PFSK-1 (cell line): ENCODE measurements around the gene NDST1.

Source experiments
- FOXP2 ChIP-seq: optimal IDR thresholded peaks from 2 replicates; pipeline ENCODE3; 2011; ENCODE audit warnings: borderline replicate concordance, control low read depth, inconsistent platforms; ENCODE audit not compliant: insufficient read depth; ENCODE audit errors: extremely low read length, extremely low read depth
- POLR2AphosphoS5 ChIP-seq: IDR thresholded peaks from 2 replicates; pipeline ENCODE4 v1.6.1; 2012; ENCODE audit warnings: low read depth, mild to moderate bottlenecking, control low read depth, low read length, moderate library complexity
- SIN3A ChIP-seq: IDR thresholded peaks from 2 replicates; pipeline ENCODE4 v1.6.1; 2012; ENCODE audit warnings: mild to moderate bottlenecking, low read length, moderate library complexity, borderline replicate concordance; ENCODE audit not compliant: insufficient read depth
- TAF1 ChIP-seq: IDR thresholded peaks from 2 replicates; pipeline ENCODE4 v1.6.1; 2012; ENCODE audit warnings: low read length, control low read depth, borderline replicate concordance; ENCODE audit not compliant: insufficient read depth
- TF ChIP-seq, protein P1 (sequence below), 2 experiments: IDR thresholded peaks; 2 replicates each; pipeline versions ENCODE4 v1.6.1 to v1.8.0; 2011 to 2012; ENCODE audit warnings: low read depth in 2 of 2, low read length in 2 of 2, control low read depth in 1 of 2, inconsistent platforms in 1 of 2, mild to moderate bottlenecking in 1 of 2, moderate library complexity in 1 of 2; ENCODE audit not compliant: insufficient read depth in 1 of 2

Gene NDST1

DNA sequence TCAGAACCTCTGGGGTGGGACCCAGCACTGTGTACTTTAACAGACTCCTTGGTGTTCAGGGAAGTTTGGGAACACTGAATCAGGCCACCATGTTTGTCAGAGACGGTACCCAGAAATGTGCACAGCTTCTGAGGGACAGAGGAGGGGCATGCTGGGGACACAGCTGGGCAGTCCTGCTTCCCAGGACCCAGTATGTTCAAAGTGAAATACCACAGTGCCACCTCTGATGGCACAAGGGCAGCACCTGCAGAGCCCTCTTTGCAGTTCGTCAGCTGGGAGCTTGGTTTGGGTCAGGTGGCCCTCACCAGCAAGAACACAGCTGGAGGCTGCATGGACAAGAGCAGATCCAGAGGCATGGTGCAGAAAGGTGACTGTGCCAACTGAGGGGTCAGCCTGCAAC is 51.2 kb downstream of the NDST1 start:
- TF ChIP-seq, protein P1, sequence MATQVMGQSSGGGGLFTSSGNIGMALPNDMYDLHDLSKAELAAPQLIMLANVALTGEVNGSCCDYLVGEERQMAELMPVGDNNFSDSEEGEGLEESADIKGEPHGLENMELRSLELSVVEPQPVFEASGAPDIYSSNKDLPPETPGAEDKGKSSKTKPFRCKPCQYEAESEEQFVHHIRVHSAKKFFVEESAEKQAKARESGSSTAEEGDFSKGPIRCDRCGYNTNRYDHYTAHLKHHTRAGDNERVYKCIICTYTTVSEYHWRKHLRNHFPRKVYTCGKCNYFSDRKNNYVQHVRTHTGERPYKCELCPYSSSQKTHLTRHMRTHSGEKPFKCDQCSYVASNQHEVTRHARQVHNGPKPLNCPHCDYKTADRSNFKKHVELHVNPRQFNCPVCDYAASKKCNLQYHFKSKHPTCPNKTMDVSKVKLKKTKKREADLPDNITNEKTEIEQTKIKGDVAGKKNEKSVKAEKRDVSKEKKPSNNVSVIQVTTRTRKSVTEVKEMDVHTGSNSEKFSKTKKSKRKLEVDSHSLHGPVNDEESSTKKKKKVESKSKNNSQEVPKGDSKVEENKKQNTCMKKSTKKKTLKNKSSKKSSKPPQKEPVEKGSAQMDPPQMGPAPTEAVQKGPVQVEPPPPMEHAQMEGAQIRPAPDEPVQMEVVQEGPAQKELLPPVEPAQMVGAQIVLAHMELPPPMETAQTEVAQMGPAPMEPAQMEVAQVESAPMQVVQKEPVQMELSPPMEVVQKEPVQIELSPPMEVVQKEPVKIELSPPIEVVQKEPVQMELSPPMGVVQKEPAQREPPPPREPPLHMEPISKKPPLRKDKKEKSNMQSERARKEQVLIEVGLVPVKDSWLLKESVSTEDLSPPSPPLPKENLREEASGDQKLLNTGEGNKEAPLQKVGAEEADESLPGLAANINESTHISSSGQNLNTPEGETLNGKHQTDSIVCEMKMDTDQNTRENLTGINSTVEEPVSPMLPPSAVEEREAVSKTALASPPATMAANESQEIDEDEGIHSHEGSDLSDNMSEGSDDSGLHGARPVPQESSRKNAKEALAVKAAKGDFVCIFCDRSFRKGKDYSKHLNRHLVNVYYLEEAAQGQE (IDR thresholded peaks at IDR 0.05; ENCODE audit: insufficient read depth in 1 of 2, low read depth in 2 of 2, low read length in 2 of 2) = no peak

DNA sequence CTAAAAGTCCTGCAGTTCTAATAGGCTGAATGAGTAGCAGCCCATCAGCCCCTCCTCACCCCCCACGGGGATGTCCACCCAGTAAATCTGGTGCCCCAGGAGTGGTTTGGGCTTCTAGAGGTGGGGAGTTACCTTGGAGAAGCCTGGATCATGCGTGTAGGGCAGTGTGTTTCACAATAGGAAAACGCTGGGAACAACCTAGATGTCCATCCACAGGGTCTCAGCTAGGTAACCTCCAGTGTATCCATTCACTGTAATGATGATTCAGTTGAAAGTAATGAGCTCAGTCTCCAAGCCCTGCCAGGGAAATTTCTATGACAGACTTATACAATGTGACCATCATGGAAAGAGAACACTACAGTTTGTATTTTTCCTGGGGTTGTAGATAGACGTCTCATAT is 51.8 kb downstream of the NDST1 start:
- TF ChIP-seq POLR2AphosphoS5 (no peak), FOXP2 (no peak), SIN3A (no peak), TAF1 (no peak)
- TF ChIP-seq, protein P1 (IDR thresholded peaks at IDR 0.05; ENCODE audit: insufficient read depth in 1 of 2, low read depth in 2 of 2, low read length in 2 of 2) = no peak

DNA sequence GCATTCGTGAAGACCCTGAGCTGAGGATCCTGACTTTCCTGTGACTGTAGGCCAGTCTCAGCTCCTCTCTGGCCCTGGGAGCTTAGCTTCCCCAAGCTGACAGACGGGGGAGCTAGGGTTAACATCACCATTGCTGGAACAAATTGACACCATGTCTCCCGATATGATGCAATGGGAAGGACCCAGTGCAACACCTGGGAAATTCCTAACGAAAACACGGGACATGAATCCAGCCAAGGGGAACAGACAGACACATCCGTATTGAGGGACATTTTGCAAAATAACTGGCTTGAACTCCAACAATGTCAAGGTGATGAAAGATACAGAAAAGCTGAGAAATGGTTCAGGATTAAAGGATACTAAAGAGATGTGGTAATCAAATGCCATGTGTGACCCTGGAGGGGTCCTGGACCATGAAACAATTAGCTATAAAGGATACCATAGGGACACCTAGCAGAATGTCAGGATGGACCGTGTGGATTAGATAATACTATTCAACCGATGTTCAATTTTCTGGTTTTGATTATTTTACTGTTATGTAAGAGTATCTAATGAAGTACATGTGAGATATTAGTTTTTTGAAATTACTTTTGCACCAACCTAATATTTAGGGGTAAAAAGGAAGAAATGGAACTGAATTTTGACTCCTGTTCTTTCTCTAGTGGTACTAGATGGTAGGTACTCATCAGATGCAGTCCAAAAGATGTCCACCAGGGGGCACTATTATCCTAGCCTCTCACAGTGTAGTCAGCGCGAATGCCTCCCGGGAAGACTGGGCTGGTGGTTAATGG is 52.7 kb downstream of the NDST1 start:
- no peak for TF ChIP-seq POLR2AphosphoS5

DNA sequence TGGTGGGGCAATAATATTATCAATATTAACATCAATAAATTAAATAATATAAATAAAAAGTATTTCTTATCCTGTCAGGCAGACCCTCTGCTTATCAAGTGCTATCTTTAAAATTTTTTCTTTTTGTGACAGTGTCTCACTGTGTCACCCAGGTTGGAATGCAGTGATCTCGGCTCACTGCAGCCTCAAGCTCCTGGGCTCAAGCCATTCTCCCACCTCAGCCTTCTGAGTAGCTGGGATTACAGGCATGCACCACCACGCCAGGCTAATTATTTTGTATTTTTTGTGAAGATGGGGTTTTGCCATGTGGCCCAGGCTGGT is 53.2 kb downstream of the NDST1 start:
- TF ChIP-seq POLR2AphosphoS5 = no peak
- TF ChIP-seq FOXP2 = no peak
- no peak for TF ChIP-seq TAF1
- TF ChIP-seq SIN3A = no peak
- TF ChIP-seq, protein P1 (IDR thresholded peaks at IDR 0.05; ENCODE audit: insufficient read depth in 1 of 2, low read depth in 2 of 2, low read length in 2 of 2) = no peak

DNA sequence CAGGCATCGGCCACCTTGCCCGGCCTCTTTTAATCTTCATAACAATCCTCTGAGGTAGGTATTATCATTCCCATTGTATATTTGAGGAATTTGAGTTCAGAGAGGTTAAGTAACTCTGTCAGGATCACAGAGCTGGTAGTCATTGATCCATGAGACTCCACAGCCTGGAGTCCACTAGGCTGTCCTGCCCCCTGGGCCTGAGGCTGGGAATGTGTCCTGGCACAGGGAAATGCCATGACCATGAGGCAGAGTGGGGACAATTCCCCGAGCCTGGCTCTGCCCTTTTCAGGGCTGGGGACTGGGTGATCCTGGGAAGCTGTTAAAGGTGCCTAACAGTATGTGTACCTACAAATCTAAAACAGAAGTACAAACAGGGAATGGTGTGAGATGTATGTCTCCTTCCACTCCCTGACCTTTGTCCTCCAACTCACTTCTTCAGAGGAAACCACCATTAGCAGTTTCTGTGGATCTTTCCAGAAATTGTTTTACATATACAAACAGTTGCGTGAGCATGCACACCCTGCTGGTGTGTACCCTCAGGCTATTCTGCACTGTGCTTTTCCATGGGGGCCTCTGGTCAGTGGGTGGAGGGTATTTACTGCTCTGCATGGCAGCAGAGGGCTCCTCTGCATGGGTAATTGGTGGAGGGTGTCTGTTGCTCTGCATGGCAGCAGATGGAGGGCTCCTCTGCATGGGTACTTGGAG is 53.8 kb downstream of the NDST1 start:
- TF ChIP-seq POLR2AphosphoS5 = no peak
- no peak for TF ChIP-seq TAF1
- TF ChIP-seq SIN3A = no peak
- TF ChIP-seq, protein P1 (IDR thresholded peaks at IDR 0.05; ENCODE audit: insufficient read depth in 1 of 2, low read depth in 2 of 2, low read length in 2 of 2) = no peak
- no peak for TF ChIP-seq FOXP2
